ENCODE results near the gene SUGP2. TPM values are rescaled to one million over a fixed set of nuclear protein-coding genes. Genes with fewer than 3 reads are reported as not detected.

SUGP2 gene
- total and polyA plus RNA-seq, 2 of the 13 experiments (the other 11 are each of a cell fraction or from before 2014, with no cell fraction given), result 40.6 to 57.7 TPM

DNA sequence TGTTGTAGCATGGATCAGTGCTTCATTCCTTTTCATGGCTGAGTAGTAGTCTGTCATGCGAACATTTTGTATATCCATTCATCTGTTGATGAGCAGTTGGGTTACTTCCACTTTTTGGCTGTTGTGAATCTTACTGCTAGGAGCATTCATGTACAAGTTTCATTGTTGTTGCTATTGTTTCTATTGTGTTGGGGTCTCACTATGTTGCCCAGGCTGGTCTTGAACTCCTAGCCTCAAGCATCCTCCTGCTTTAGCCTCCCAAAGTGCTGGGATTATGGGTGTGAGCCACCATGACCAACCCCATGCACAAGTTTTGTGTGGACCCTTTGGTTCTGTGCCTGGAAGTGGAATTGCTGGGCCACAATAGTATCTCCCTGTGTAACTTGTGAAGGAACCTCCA is 46.3 kb upstream of the SUGP2 start:
- ChIA-PET CTCF (ENCODE audit: low intra/inter-chr PET ratio, low total read pairs) (no interaction called here), POLR2A (no interaction called here)
- Histone ChIP-seq H3K9ac (ENCODE audit: insufficient read depth, low read depth, low read length) (no peak overlapping the region), H4K20me1 (ENCODE audit: insufficient read depth, low read length) (no peaks in the 10 kb centered on the region), H2AFZ (ENCODE audit: low read length) (no peak overlapping the region), H3K27me3 (ENCODE audit: control insufficient read depth in 1 of 2, insufficient read depth in 2 of 2, low read length in 2 of 2) (no peaks in the 10 kb centered on the region), H3K4me3 (replicated peaks in 1 of 3; ENCODE audit: insufficient read depth in 1 of 3, low read depth in 2 of 3, low read length in 3 of 3) (no peak overlapping the region), H3K4me1 (ENCODE audit: insufficient read depth, low read length) (no peaks in the 10 kb centered on the region), H3K36me3 (replicated peaks in 1 of 2; ENCODE audit: control insufficient read depth in 1 of 2, insufficient read depth in 2 of 2, low read length in 2 of 2) (peaks cover 0 to 2% of the 10 kb centered on the region in 2 experiments; a peak in 3 of 5 replicates), H3K27ac (ENCODE audit: extremely low read length, insufficient read depth, low read length) (no peak overlapping the region), H3K79me2 (ENCODE audit: insufficient read depth, low read length) (no peaks in the 10 kb centered on the region), H3K4me2 (ENCODE audit: low read depth, low read length) (no peak overlapping the region), H3K9me3 (ENCODE audit: low read length) (no peaks in the 10 kb centered on the region)
- in situ Hi-C loops (cut with HindIII; ENCODE audit: extremely low pct_ligation_motif_present, low pct_unique_long_range_greater_than_20kb), result no loop called here
- intact Hi-C loops (cut with micrococcal nuclease; ENCODE audit: unreplicated experiment), result no loop called here
- DNase-seq (ENCODE audit: low spot score) (no peak), ATAC-seq (no peak), FAIRE-seq (no peak)
- BruUV-seq (replicated peaks), result no TSS peak
- WGBS (ENCODE audit: low lambda C conversion rate), result 100% methylated on average over 1 of the region's 1 CpG
- no peak for TF ChIP-seq MBNL3 (CRISPR knock-in tag; conservative IDR thresholded peaks at IDR 0.05)
- no peak for TF ChIP-seq ZSCAN30 (CRISPR knock-in tag; IDR thresholded peaks at IDR 0.05)
- TF ChIP-seq ZNF263 (CRISPR knock-in tag; IDR thresholded peaks at IDR 0.05), result no peak
- TF ChIP-seq ZNF773 (CRISPR knock-in tag; IDR thresholded peaks at IDR 0.05; ENCODE audit: borderline replicate concordance), result no peak
- TF ChIP-seq KDM5B (CRISPR knock-in tag; IDR thresholded peaks at IDR 0.05; ENCODE audit: borderline replicate concordance), result no peak
- TF ChIP-seq SETDB1 (CRISPR knock-in tag; IDR thresholded peaks at IDR 0.05; ENCODE audit: borderline replicate concordance), result no peak
- TF ChIP-seq ISX (CRISPR knock-in tag; conservative IDR thresholded peaks at IDR 0.05), result no peak
- no peak for TF ChIP-seq ADNP (CRISPR knock-in tag; IDR thresholded peaks at IDR 0.05)
- no peak for TF ChIP-seq RORA (CRISPR knock-in tag; IDR thresholded peaks at IDR 0.05)
- TF ChIP-seq MIER2 (CRISPR knock-in tag; IDR thresholded peaks at IDR 0.05), result no peak
- no peak for TF ChIP-seq NKX3-1 (CRISPR knock-in tag; IDR thresholded peaks at IDR 0.05)
- no peak for TF ChIP-seq MTF1 (CRISPR knock-in tag; IDR thresholded peaks at IDR 0.05)

DNA sequence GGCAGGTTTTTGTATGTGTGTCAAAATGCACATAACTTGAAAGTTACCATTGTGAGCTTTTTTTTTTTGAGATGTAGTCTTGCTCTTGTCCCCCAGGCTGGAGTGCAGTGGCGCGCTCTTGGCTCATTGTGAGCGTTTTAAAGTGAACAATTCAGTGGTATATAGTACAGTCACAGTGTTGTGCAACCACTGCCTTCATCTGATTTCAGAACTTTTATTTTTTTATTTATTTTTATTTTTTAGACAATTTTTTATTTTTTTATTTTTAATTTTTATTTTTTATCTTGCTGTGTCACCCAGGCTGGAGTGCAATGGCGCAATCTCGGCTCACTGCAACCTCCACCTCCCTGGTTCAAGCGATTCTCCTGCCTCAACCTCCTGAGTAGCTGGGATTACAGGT is 45.5 kb upstream of the SUGP2 start:
- no peak for DNase-seq (ENCODE audit: low spot score)
- 98% methylated on average over 6 of the region's 6 CpGs for WGBS (ENCODE audit: low lambda C conversion rate)
- intact Hi-C loops (cut with micrococcal nuclease; ENCODE audit: unreplicated experiment), result no loop called here
- TF ChIP-seq BRF2 (CRISPR knock-in tag; IDR thresholded peaks at IDR 0.05), result no peak
- no peak for TF ChIP-seq ZNF3 (CRISPR knock-in tag; IDR thresholded peaks at IDR 0.05)
- TF ChIP-seq SMYD3 (CRISPR knock-in tag; IDR thresholded peaks at IDR 0.05), result no peak
- TF ChIP-seq FOSL1 (CRISPR knock-in tag; IDR thresholded peaks at IDR 0.05; ENCODE audit: borderline replicate concordance), result no peak
- TF ChIP-seq ARNTL (CRISPR knock-in tag; IDR thresholded peaks at IDR 0.05), result no peak
- no peak for TF ChIP-seq BCL6 (CRISPR knock-in tag; IDR thresholded peaks at IDR 0.05)
- no peak for TF ChIP-seq ZNF720 (CRISPR knock-in tag; IDR thresholded peaks at IDR 0.05)
- no peak for TF ChIP-seq FOXO4 (CRISPR knock-in tag; conservative IDR thresholded peaks at IDR 0.05)
- TF ChIP-seq ZNF749 (CRISPR knock-in tag; IDR thresholded peaks at IDR 0.05; ENCODE audit: borderline replicate concordance), result no peak
- no peak for TF ChIP-seq ZFY (CRISPR knock-in tag; IDR thresholded peaks at IDR 0.05)

More for the DNA sequence above, 45.5 kb upstream of the SUGP2 start:
- no peak overlapping the region for H3K9ac ChIP-seq (ENCODE audit: insufficient read depth, low read depth, low read length)
- H4K20me1 ChIP-seq (ENCODE audit: insufficient read depth, low read length), result no peaks in the 10 kb centered on the region
- H2AFZ ChIP-seq (ENCODE audit: low read length), result no peak overlapping the region
- no peak overlapping the region for H3K4me3 ChIP-seq (replicated peaks in 1 of 3; ENCODE audit: insufficient read depth in 1 of 3, low read depth in 2 of 3, low read length in 3 of 3)
- no peaks in the 10 kb centered on the region for H3K27me3 ChIP-seq (ENCODE audit: control insufficient read depth in 1 of 2, insufficient read depth in 2 of 2, low read length in 2 of 2)
- POLR2A ChIA-PET, result no interaction called here
- FAIRE-seq, result no peak
- no peak overlapping the region for H3K4me2 ChIP-seq (ENCODE audit: low read depth, low read length)
- H3K79me2 ChIP-seq (ENCODE audit: insufficient read depth, low read length), result no peaks in the 10 kb centered on the region
- peaks cover 0 to 2% of the 10 kb centered on the region in 2 experiments; a peak in 2 of 5 replicates for H3K36me3 ChIP-seq (replicated peaks in 1 of 2; ENCODE audit: control insufficient read depth in 1 of 2, insufficient read depth in 2 of 2, low read length in 2 of 2)
- H3K9me3 ChIP-seq (ENCODE audit: low read length), result no peaks in the 10 kb centered on the region
- CTCF ChIA-PET (ENCODE audit: low intra/inter-chr PET ratio, low total read pairs), result no interaction called here
- no TSS peak for BruUV-seq (replicated peaks)
- no peak for ATAC-seq
- in situ Hi-C loops (cut with HindIII; ENCODE audit: extremely low pct_ligation_motif_present, low pct_unique_long_range_greater_than_20kb), result no loop called here
- no peaks in the 10 kb centered on the region for H3K4me1 ChIP-seq (ENCODE audit: insufficient read depth, low read length)
- no peak overlapping the region for H3K27ac ChIP-seq (ENCODE audit: extremely low read length, insufficient read depth, low read length)
